ENCODE measurements around the gene ARAP3. TPM values are rescaled to one million over a fixed set of nuclear protein-coding genes. Genes with fewer than 3 reads are reported as not detected.
A peak's percentile ranks its signal among the peaks of the same experiment; 100 is the strongest.

ARAP3 gene
- total and polyA plus RNA-seq, 9 of the 15 experiments (the other 6 are each of a cell fraction or from before 2014, with no cell fraction given), result 0.83 to 25.7 (median 6.4) TPM

- TF ChIP-seq HES1 (IDR thresholded peaks at IDR 0.05; ENCODE audit: low read depth) (no peak), FIP1L1 (IDR thresholded peaks at IDR 0.05; ENCODE audit: low read depth, low read length, poor library complexity, severe bottlenecking) (no peak), ZBTB1 (CRISPR knock-in tag; IDR thresholded peaks at IDR 0.05; ENCODE audit: borderline replicate concordance, low read depth) (no peak), ZNF316 (IDR thresholded peaks at IDR 0.05) (no peak), GMEB1 (CRISPR knock-in tag; IDR thresholded peaks at IDR 0.05) (no peak), STAT6 (CRISPR knock-in tag; IDR thresholded peaks at IDR 0.05) (no peak), MEIS2 (IDR thresholded peaks at IDR 0.05; ENCODE audit: partially characterized antibody) (no peak), ZNF586 (CRISPR knock-in tag; conservative IDR thresholded peaks at IDR 0.05) (no peak), CHAMP1 (IDR thresholded peaks at IDR 0.05) (no peak), FOS (IDR thresholded peaks at IDR 0.05; ENCODE audit: extremely low read depth, insufficient read length) (no peak), MCM2 (IDR thresholded peaks at IDR 0.05; ENCODE audit: low read depth) (no peak), MYNN (IDR thresholded peaks at IDR 0.05) (no peak), MYNN (CRISPR knock-in tag; IDR thresholded peaks at IDR 0.05) (no peak), PKNOX1 (IDR thresholded peaks at IDR 0.05) (0 out of 2 replicates have a peak, but pooled peaks have one; percentile 6), BCL6 (CRISPR knock-in tag; IDR thresholded peaks at IDR 0.05) (no peak)
These were observed 30.9 kb downstream of the ARAP3 start, which contains the start of gene FCHSD1 (continued) for GRCh38 chr5:141650851-141651727.

Data from K562 (cell line).